HL-60 (cell line): ENCODE results near the gene DTWD1.

Experiments
- DNase-seq, 2 experiments: peaks; one replicate each; pipeline ENCODE4 v3.0.0-alpha.2; 2010 to 2020; ENCODE audit warnings: low read depth in 1 of 2, low spot score in 1 of 2
- H3K27ac ChIP-seq: fragments of 250-450 bp; sonication (Bioruptor Pico); replicated peaks from 2 replicates; pipeline ENCODE4 v1.5.1; 2020; ENCODE audit warnings: mild to moderate bottlenecking, moderate library complexity
- H3K27me3 ChIP-seq: fragments of 250-450 bp; sonication (Bioruptor Pico); 2 replicates; pipeline ENCODE4 v1.5.1; 2021; ENCODE audit warnings: mild to moderate bottlenecking, moderate library complexity; ENCODE audit not compliant: insufficient read depth, poor library complexity, severe bottlenecking
- H3K4me3 ChIP-seq: replicated peaks from 2 replicates; pipeline ENCODE4 v1.5.1; 2011; ENCODE audit warnings: mild to moderate bottlenecking, control low read depth, low read length; ENCODE audit not compliant: insufficient read depth
- CTCF ChIP-seq: IDR thresholded peaks from one replicate; pipeline ENCODE4 v1.5.1; 2011; ENCODE audit warnings: low read length, control low read depth, inconsistent platforms; ENCODE audit not compliant: insufficient read depth
- GABPA ChIP-seq: IDR thresholded peaks from 2 replicates; pipeline ENCODE4 v1.6.1; 2012; ENCODE audit warnings: low read depth
- POLR2AphosphoS5 ChIP-seq: IDR thresholded peaks from 2 replicates; pipeline ENCODE4 v1.6.1; 2012; ENCODE audit warnings: low read depth
- REST ChIP-seq: IDR thresholded peaks from 2 replicates; pipeline ENCODE4 v1.6.1; 2012; ENCODE audit warnings: low read depth; ENCODE audit not compliant: insufficient replicate concordance
- SPI1 ChIP-seq: IDR thresholded peaks from 2 replicates; pipeline ENCODE4 v1.6.1; 2012; ENCODE audit warnings: low read depth, mild to moderate bottlenecking, borderline replicate concordance

The DTWD1 gene

GRCh38 chr15:49625460-49626036 is 4.7 kb downstream of the DTWD1 start:
- TF ChIP-seq CTCF (no peak), REST (no peak), POLR2AphosphoS5 (no peak), GABPA (no peak), SPI1 (no peak)
- no peak for DNase-seq
- Histone ChIP-seq H3K4me3 (no peak overlapping the region), H3K27ac (no peak overlapping the region), H3K27me3 (no peaks in the 10 kb centered on the region)

GRCh38 chr15:49627407-49627877 is 6.6 kb downstream of the DTWD1 start:
- H3K4me3 ChIP-seq, result no peak overlapping the region
- no peak for DNase-seq
- no peak overlapping the region for H3K27ac ChIP-seq
- H3K27me3 ChIP-seq, result no peaks in the 10 kb centered on the region
- TF ChIP-seq CTCF (no peak), REST (no peak), POLR2AphosphoS5 (no peak), SPI1 (no peak), GABPA (no peak)

GRCh38 chr15:49628379-49628778 is 7.5 kb downstream of the DTWD1 start:
- H3K4me3 ChIP-seq, result no peak overlapping the region
- H3K27ac ChIP-seq, result no peak overlapping the region
- H3K27me3 ChIP-seq, result no peaks in the 10 kb centered on the region
- DNase-seq, result no peak
- TF ChIP-seq POLR2AphosphoS5, result no peak
- TF ChIP-seq CTCF, result no peak
- TF ChIP-seq GABPA, result no peak
- TF ChIP-seq SPI1, result no peak
- no peak for TF ChIP-seq REST
